ENCODE measurements around the gene GALNT9.

Gene GALNT9

DNA sequence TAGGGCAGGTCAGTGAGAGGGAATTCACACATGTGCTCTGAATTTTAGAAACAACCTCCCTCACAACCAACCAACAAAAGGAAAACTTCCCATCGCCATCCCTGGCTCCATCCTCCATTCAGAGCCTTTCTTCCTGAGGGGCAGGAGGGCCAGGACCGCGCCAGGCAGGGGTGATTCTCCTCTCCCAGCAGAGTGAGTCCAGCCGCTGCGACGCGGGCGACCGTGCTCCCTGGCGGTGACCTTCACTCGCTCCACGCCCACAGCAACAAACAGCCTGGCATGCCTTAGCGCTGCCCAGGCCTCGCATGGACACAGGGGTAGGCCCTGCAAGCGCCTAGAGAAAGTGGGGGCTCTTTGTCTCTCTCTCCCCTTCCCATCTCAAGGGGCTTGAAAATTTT, 3.7 kb downstream of the GALNT9 start:
- no peak for DNase-seq (ENCODE audit: low read depth)

DNA sequence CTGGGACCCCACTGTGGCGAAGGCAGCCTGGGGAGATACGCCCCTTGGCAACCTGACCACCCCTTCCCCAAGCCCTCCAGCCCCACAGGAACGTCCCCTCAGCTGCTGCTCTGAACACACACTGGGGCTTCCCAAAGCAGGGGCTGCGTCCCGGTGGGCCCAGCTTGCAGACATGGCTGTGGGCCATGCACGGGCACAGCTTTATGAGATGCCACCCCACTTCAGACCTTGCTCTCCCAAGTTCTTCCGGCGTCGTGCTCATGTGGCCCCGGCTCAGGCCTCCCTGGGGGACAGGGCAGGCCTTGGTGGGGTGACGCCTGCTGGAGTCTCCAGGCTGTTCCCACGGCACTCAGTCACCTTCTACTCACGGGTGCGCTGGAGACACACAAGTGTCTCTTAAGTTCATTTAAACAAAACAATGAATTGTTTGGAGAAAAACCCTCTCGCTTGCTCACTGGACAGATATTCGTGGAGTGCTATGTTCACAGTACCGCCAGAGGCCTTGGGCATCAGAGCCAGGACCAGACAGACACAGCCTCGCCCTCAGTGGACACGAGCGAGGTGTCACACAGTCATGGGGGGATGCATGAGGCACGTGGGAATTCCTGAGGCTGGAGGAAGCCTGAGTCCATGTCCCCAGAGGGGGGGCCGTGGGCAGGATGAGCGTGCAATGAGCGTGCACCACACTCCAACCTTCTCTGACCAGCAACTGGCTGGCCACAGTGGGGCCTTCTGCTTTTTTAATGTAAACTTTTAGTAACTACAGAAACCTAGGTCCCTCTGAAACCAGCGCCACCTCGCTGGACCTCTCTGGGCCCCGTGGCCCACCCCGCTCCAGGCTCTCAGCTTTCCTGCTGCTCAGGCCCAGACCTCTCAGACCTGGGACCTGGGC, 4.3 kb downstream of the GALNT9 start:
- no peak for DNase-seq (ENCODE audit: low read depth)

DNA sequence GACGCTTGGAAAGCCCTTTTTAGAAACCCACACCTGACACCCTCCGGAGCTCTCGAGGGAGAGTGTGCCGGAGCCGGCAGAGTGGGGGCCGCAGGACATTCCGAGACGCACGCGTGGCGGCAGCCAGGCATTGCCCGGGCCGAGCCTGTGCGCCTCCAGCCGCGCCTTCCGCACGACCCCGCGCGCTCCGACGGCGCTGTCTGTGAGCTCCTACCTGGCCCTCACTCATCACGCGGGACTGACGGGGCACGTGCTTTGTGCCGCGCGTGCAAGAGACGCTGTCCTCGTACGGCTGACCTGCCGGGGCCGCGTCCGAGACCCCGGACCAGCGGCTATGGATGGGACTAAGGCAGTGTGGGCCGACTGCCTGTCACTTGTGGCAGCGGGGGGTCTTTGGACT, 5.2 kb downstream of the GALNT9 start:
- DNase-seq (ENCODE audit: low read depth), result no peak

DNA sequence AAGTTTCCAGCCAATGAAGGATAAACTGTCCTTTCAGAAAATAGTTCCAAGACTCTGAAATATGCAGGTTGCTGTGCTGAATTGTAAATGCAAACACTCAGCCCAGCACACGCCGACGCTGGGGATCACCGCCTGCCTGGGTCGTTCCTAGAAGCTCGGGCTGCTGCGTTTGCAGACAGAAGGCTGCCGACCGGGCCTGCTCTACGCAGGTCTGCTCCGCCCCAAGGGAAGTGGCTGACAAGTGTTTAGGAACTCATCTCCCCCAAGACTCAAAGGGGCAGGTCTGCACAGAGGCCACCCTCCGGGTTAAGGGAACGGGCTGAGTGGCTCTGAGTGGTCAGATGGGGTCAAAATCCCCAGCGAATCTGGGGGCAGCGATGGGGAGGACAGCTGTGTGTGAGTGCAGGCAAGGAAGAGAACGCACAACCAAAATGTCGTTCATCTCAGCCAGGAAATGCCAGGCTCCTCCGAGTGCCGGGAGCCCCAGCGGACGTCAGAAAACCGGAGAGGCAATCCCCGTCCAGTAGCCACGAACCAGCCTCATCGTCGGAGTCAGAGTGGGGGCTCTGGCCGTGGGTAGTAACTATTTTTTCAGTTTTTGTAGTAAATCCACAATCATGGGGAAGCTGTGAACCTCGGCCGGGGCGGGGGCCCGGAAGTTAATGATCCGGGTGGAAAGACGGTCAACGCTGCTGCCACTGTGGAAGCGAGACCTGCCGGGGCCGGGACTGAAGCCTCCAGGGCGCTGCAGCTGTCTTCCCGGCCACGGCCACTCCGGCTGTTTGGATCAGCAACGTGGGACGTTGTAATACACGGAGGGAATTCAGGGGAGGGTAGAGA, 6.0 kb downstream of the GALNT9 start:
- DNase-seq (ENCODE audit: low read depth), result no peak

DNA sequence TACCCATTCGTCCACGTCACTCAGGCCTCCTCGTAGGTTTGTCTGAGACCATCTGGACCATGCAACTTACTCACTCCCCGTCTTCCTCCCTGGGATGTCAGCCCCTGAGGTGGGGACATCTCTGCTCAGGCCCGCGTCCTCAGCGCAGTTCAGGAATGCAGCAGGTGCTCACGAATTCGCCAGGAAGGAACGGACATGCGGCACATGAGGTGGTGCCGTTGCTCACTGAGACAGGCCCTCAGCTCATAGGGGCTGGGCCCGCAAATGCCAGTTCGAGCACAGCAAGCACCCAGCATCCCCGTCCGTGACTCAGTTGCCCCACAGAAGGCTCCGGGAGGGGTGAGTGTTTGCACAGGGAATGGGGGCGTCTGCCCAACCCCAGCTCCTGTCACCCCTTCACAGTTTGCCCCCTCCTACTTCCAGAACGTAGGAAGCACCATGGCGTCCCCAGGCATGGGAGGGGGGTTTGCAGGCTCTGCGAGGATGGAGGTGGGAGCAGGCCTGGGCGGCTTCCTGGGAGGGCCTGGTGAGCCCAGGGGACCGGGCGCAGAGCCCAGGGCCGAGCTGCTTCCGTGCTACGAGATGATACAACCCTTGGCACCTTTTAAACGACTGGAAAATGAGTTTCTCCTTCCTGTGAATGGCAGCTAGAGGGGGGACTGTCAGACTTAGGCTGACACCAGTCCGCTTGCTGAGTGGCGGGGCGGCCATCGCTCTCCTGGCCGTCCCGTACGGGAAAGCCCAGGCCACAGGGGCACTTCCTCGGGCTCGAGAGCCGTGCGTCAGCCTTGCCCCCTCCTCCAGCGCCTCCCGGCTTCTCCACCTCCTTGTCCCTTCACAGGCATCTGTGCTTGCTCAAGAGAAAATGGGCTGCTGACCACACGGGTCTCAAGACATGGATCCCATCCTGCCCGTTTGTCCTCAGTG, 6.9 kb downstream of the GALNT9 start:
- no peak for DNase-seq (ENCODE audit: low read depth)

DNA sequence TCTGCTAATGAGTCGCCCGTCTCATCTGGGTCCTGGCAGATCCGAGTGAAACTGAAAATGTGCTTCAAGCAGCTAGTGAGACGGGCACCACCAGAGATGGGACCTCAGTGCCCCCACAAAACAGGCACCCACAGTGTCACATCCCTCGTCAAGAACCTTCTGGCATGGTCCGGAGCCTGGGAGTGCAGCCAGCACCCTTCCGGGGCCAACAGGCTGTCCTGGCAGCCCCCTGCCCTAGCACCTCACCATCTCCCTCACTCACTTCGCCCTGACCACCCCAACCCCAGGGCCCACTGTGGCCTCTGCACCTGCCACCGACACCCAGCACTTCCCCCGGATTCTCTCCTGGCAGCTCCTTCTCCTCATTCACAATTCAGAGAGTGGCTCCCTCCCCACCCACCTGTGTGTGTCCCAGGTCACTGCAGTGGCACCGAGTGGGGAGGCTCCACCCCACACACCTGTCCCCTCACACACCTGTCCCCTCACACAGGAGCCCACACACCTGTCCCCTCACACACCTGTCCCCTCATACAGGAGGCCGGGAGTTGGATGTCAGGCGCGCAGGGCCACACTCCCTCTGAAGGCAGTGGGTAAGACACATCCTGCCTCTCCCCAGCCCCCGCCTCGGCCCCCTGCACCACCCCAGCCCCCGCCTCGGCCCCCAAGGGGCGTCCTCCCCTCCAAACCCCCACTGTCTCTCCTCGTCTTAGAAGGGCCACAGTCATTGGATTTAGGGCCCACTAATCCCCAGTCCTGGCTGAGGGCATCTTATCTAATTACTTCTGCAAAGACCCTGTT, 7.9 kb downstream of the GALNT9 start:
- no peak for DNase-seq (ENCODE audit: low read depth)

DNA sequence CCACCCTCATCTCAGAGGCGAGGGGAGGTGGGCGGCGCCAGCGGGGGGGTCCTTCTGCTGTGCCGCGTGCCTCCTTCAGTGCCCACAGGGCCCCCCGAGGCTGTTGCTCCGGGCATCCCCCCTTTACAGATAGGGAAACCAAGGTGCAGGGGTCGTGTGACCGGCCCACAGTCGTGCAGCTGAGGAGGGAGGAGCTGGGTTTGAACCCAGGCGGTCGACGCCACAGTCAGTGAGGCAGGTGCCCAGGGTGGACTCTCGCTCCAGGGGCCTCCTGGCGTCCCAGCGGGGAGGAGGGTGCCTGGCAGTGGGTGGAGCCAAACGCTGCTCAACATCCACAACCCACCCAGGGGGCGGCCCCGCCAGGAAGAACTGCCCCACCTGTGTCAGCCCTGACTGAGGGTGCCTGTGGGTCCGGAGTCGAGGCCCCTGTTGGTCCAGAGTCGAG, 8.6 kb downstream of the GALNT9 start:
- DNase-seq (ENCODE audit: low read depth), result no peak

DNA sequence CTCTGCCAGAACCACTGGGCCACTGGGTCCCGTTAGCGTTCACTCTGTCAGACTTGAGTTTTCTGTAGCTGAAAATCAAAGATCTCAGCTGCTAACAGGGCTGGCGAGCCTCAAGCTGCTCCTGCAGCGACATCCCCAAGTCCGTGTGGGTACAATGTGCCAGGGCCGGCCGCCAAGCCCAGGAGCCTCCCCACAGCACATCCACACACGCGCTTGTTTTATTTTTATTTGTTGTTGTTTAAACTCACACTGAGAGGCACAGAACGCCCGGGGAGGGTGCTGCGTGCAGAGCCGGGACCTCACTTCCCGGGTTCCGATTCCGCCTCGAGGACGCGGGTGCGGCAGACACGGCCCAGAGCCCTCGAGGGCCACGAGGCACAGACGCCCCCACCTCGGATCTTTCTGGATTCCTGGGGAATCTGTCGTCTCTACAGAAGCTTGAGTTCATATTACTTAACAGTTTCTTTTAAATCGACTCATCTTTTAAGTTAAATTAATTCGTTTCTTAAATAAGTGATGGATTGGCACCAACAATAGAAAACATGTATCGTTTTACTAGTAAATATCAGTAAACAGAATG, 9.3 kb downstream of the GALNT9 start:
- no peak for DNase-seq (ENCODE audit: low read depth)

DNA sequence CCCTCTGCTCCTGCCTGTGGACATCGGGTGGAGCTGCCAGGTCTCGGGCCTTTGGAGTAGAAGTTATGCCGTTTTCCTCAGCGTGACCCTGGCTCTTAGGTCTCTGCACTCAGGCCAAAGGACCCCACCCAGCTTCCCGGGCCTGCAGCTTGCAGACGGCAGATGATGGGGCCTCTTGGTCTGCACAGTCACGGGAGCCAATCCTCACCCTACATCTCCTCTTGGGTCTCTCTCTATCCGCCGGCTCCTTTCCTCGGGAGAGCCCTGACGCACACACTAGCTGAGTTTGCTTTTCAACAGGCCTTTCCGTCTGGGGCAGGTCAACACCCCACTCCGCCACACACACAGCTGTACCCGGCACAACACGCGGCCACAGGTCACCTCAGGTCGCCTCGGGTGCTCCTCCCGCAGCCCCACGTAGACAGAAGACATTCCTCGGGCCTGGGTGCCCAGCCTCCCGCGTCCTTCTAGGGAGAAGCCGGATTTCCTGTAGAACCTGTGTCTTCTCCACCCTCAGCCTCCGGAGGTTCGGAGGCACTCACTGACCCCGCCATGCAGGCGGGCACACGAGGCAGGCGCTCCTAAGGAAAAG, 9.9 kb downstream of the GALNT9 start:
- no peak for DNase-seq (ENCODE audit: low read depth)

DNA sequence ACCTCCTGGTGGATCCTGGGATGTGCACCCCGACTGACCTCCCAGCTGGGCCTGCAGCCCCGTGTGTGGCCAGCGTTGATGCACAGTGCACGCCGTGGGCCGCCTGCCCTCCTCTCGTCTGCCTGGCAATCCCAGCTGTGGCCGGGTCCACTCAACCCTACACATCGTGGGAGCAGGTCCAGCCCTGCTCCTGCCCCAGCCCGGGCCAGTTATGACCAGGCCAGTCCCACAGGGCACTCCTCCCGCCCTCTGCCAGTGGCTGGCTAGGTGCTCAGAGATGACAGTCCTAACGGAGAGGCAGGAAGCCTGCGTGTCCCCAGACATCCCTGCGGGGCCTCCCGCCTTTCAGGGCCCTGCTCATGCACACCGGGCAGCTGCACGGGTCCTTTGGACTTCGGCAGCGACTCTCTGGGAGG, 10.8 kb downstream of the GALNT9 start:
- no peak for DNase-seq (ENCODE audit: low read depth)

DNA sequence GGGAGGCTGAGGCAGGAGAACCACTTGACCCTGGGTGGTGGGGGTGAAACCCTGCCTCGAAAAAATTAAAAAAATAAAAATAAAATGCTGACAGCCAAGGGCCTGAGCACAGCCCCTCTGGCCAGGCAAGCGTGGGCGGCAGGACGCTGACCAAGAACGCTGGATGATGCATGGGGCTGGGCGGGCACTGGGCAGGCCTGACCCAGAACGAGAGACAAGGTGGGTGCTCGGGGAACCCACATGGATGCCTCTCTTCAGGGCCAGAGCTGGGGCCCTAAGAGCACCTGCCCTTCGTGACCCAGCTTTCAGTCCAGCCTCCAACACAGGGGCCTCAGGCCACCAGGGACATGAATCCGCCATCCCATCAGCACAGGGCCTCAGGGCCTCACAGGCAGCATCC, 11.3 kb downstream of the GALNT9 start:
- DNase-seq (ENCODE audit: low read depth), result no peak

DNA sequence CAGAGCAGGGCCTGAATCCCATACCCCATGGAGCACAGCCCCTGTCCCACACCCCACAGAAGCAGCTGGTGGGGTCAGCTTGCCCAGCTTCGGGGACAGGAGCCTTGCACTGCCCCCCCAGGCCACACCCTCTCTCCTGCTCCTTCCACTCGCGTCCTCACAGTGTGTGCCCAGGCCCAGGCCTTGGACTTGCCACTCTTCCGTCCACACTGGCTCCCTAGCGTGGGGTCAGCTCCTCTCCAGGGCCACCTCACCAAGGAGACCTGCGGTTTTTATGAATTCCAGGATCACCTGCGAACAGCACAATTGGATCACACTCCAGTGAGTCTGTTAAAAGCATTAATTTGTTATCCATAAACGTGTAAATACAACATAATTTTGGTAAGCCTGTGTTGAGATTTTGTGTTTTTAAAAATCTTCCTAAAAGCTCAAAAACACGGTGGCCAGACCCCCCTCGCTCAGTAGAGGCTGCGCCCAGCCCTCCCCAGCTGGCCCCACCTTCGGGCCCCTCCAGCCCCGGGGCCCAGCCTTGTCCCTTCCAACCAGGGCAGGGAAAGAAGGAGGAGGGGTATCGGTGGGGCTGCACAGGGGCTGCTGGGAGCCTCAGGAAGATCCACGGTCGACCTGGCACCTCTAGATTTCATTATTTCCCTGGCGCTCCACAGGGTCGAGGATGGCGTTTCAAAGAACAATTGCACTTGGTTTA, 12.0 kb downstream of the GALNT9 start:
- DNase-seq (ENCODE audit: low read depth), result no peak

DNA sequence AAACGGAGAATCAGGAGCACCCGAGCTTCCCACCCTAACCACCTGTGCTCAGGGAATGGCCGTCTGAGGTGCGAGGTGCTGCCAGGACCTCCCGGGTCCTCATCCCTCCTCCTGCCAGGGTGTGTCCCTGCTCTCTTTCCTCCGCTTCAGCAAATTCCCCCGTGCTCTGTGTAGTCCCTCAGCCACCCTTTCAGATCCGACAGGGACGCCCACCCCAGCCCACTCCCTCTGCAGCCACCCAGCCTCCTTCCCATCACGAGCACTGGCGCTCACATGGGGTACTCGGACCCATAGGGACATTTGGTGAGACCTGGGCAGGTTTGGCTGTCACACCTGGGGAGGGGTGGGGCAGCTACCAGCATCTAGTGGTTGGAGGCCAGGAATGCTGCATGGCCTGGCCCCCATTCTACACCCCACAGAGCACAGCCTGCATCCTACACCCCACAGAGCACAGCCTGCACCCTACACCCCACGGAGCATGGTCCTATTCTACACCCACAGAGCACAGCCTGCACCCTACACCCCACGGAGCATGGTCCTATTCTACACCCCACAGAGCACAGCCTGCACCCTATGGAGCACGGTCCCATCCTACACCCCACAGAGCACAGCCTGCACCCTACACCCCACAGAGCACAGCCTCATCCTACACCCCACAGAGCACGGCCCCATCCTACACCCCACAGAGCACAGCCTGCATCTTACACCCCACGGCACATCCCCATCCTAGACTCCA, 12.7 kb downstream of the GALNT9 start:
- no peak for DNase-seq (ENCODE audit: low read depth)

DNA sequence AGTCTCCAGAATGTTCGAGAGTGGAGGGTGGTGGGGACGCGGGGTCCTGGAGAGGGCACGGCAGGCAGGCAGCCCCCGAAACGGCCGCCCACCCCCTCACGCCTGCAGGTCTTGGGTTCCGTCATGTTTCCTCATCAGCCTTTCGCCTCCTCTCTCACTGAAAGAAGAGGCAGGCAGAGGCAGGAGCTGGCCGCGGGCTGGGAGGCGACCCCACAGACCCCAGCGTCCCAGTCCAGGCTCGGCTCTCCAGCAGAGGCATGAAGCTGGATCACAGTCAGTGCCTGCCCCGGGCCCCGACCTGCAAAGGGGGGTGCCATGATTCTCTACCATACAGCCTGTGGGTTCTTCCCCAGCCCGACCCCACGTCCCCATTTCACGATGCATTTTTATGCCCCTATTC, 13.4 kb downstream of the GALNT9 start:
- DNase-seq (ENCODE audit: low read depth), result no peak

DNA sequence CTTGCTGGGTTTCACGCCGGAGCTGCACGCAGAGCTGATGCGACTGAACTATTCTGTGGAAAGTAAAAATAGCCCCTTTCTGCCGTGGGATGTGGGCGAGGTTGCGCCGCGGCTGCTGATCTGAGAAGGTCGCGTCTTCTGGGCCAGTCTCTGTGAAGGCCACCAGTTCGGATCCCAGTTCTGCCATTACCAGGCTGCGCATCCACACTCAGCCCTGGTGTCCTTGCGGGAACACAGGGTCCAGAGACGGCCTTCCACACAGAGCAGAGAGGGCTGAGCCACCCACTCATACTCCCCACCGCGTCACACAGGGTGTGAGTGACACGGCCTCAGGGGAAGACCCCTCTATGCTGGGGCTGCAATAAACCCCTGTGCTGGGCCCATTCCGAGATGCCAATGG, 13.9 kb downstream of the GALNT9 start:
- no peak for DNase-seq (ENCODE audit: low read depth)

DNA sequence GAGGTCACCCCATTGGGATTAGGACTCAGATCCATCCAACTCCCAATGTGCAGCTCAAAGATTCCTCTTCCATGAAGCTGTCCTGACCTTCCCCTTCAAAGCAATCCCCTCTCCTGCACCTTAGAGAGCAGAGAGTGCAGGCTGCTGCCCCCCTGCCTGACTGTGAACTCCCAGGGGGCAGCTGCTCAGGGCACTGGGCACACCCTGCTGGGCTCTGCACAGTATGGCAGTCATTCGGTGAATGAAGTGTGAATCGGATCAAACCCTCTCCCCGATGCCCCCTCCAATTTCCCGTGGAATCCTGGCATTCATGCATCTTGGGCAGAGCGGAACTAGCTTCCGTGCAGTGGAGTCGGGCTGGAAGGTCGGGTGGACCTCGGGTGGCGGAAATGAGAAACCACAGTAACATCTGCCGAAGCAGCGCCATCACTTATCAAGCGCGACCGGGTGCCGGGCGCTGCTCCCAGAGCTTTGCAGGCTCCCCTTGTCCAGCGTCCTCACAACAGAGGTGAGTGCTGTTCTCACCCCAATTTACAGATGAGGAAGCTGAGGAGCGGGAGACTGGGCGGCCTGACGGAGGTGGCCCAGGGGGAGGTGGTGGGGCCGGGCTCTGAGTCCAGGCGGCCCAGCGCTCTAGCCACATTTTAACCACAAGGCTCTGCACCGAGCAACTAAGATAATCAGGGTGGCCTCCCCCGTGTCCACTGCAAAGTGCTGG, 14.7 kb downstream of the GALNT9 start:
- no peak for DNase-seq (ENCODE audit: low read depth)

DNA sequence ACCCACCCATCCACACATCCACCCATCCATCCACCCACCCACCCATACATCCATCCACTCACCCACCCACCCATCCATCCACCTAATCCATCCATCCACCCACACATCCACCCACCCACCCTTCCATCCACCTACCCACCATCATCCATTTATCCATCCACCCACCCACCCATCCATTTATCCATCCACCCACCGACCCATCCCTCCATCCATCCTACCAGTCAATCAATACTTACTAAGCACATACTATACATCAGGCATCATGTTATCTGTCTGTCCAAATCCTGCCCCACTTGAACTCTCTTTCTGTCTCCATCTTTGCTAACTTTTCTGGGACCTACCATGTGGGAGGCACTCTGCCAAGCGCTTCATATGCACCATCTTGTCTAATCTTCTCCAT, 15.4 kb downstream of the GALNT9 start:
- DNase-seq (ENCODE audit: low read depth), result no peak

DNA sequence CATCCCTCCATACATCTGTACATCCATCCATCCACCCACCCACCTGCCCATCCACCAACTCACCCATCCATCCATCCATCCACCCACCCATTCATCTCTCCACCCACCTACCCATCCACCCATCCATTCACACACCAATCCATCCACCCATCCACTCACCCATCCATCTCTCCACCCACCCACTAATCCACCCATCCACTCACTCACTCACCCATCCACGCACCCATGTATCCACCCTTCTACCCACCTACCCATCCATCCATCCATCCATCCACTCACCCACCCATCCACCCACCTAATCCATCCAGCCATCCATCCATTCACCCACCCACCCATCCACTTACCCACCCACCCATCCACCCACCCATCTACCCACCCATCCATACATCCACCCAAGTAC, 16.2 kb downstream of the GALNT9 start:
- no peak for DNase-seq (ENCODE audit: low read depth)

All from T-helper 22 cell (primary cell).